Memory B cell (primary cell): ENCODE measurements around the gene SLC38A6.
"Not testable (repeated sequence)": the region's sequence is repeated elsewhere in the genome, so short reads cannot be mapped to it uniquely, and the experiment has no call there.

Source experiments
- ATAC-seq: fragments of 150-1000 bp; cut with Tn5 transposase; 2 replicates; pipeline ENCODE4 v1.10.0; 2021; ENCODE audit warnings: low read depth, mild to moderate bottlenecking, moderate library complexity
- DNase-seq, 2 donors: peaks; one replicate each; pipeline ENCODE4 v3.0.0; 2022; ENCODE audit warnings: low spot score in 2 of 2
- H3K27ac Mint-ChIP-seq: one replicate; pipeline ENCODE4 v1.8.0; 2022; ENCODE audit warnings: mild to moderate bottlenecking, moderate library complexity, mixed read lengths
- H3K27me3 Mint-ChIP-seq: one replicate; pipeline ENCODE4 v1.8.0; 2022; ENCODE audit warnings: mixed read lengths
- H3K36me3 Mint-ChIP-seq: one replicate; pipeline ENCODE4 v1.8.0; 2022; ENCODE audit warnings: mild to moderate bottlenecking, mixed read lengths
- H3K4me1 Mint-ChIP-seq: one replicate; pipeline ENCODE4 v1.8.0; 2022; ENCODE audit warnings: mixed read lengths
- H3K4me3 Mint-ChIP-seq: one replicate; pipeline ENCODE4 v1.8.0; 2022; ENCODE audit warnings: mild to moderate bottlenecking, moderate library complexity, mixed read lengths
- H3K9me3 Mint-ChIP-seq: one replicate; pipeline ENCODE4 v1.8.0; 2022; ENCODE audit warnings: mixed read lengths

Gene SLC38A6

GRCh38 chr14:61090432-61091216, 109.6 kb downstream of the SLC38A6 start:
- Mint-ChIP-seq H3K27me3 (no peaks in the 10 kb centered on the region), H3K4me1 (peaks cover 2% of the 10 kb centered on the region), H3K27ac (no peak overlapping the region), H3K36me3 (peaks cover 8% of the 10 kb centered on the region), H3K4me3 (no peak overlapping the region), H3K9me3 (peaks cover 2% of the 10 kb centered on the region)
- no peak for DNase-seq
- no peak for ATAC-seq

- peaks cover 6% of the 10 kb centered on the region for H3K36me3 Mint-ChIP-seq
- no peak overlapping the region for H3K4me3 Mint-ChIP-seq
- H3K4me1 Mint-ChIP-seq, result peaks cover 2% of the 10 kb centered on the region
- H3K27me3 Mint-ChIP-seq, result no peaks in the 10 kb centered on the region
- ATAC-seq, result no peak
- no peak for DNase-seq
- H3K9me3 Mint-ChIP-seq, result no peaks in the 10 kb centered on the region
- H3K27ac Mint-ChIP-seq, result no peak overlapping the region
Measured at GRCh38 chr14:61091657-61092273, 110.7 kb downstream of the SLC38A6 start.

GRCh38 chr14:61098096-61098495, 117.1 kb downstream of the SLC38A6 start:
- DNase-seq, ATAC-seq, H3K4me3 Mint-ChIP-seq, H3K27ac Mint-ChIP-seq, H3K27me3 Mint-ChIP-seq, H3K9me3 Mint-ChIP-seq: not testable (repeated sequence)
- peaks cover 12% of the 10 kb centered on the region for H3K4me1 Mint-ChIP-seq
- H3K36me3 Mint-ChIP-seq, result peaks cover 12% of the 10 kb centered on the region

GRCh38 chr14:61098721-61099120, 117.7 kb downstream of the SLC38A6 start:
- Mint-ChIP-seq H3K27ac (no peak overlapping the region), H3K27me3 (no peaks in the 10 kb centered on the region), H3K4me3 (no peak overlapping the region), H3K9me3 (peaks cover 2% of the 10 kb centered on the region), H3K4me1 (peaks cover 12% of the 10 kb centered on the region), H3K36me3 (peaks cover 12% of the 10 kb centered on the region)
- no peak for DNase-seq
- ATAC-seq, result no peak

GRCh38 chr14:61099216-61099835, 118.3 kb downstream of the SLC38A6 start:
- H3K4me1 Mint-ChIP-seq, result peaks cover 12% of the 10 kb centered on the region
- peaks cover 2% of the 10 kb centered on the region for H3K9me3 Mint-ChIP-seq
- H3K27me3 Mint-ChIP-seq, result no peaks in the 10 kb centered on the region
- no peak overlapping the region for H3K27ac Mint-ChIP-seq
- H3K4me3 Mint-ChIP-seq, result no peak overlapping the region
- H3K36me3 Mint-ChIP-seq, result peaks cover 12% of the 10 kb centered on the region
- ATAC-seq (no peak), DNase-seq (no peak)

GRCh38 chr14:61101803-61102548, 120.9 kb downstream of the SLC38A6 start:
- H3K9me3 Mint-ChIP-seq, result no peaks in the 10 kb centered on the region
- no peak overlapping the region for H3K27ac Mint-ChIP-seq
- DNase-seq, result no peak
- peaks cover 10% of the 10 kb centered on the region for H3K4me1 Mint-ChIP-seq
- H3K36me3 Mint-ChIP-seq, result peaks cover 5% of the 10 kb centered on the region
- no peak for ATAC-seq
- H3K27me3 Mint-ChIP-seq, result no peaks in the 10 kb centered on the region
- no peak overlapping the region for H3K4me3 Mint-ChIP-seq
